GM12878 (cell line): ENCODE data around the gene STK16. TPM values are rescaled to one million over a fixed set of nuclear protein-coding genes. Genes with fewer than 3 reads are reported as not detected.

Experiments
- ELK1 ChIP-seq: IDR thresholded peaks from 2 replicates; pipeline ENCODE4 v1.6.1; 2012; ENCODE audit warnings: low read depth, low read length, improper control_type of control experiment
- ESRRA ChIP-seq: IDR thresholded peaks from 2 replicates; pipeline ENCODE4 v1.6.1; 2012; ENCODE audit warnings: mild to moderate bottlenecking, low read length, improper control_type of control experiment
- POLR2AphosphoS2 ChIP-seq: IDR thresholded peaks from 2 replicates; pipeline ENCODE4 v1.6.1; 2011; ENCODE audit warnings: low read depth, mild to moderate bottlenecking, low read length, improper control_type of control experiment, moderate library complexity
- RCOR1 ChIP-seq: conservative IDR thresholded peaks from 2 replicates; pipeline ENCODE4 v1.6.1; 2012; ENCODE audit warnings: low read depth, low read length, improper control_type of control experiment
- polyA plus RNA-seq, 11 experiments: library from polyadenylated mRNA; depleted of rRNA in 4 of 11; unstranded in 6 of 11; stranded (reverse) in 5 of 11; fragments of >200 nt; fragmentation: Nextera tagmentation in 4 of 11; fragmentation: Illumina TruSeq in 1 of 11; extraction: Ambion mirVana in 4 of 11; extraction: Trizol in 1 of 11; gene quantifications; 1 replicate in 1 of 11; 2 replicates in 10 of 11; pipeline versions ENCODE4 v1.2.1 to v1.2.3, GENCODE V29; 2011 to 2016; ENCODE audit warnings: inconsistent platforms in 2 of 11, missing spikeins in 2 of 11, low read depth in 1 of 11
- total RNA-seq, 4 experiments: library from RNA; depleted of rRNA in 3 of 4; stranded (reverse); fragments of >200 nt in 3 of 4; fragmentation: Illumina TruSeq in 1 of 4; extraction: Trizol in 1 of 4; gene quantifications; 2 replicates each; pipeline versions ENCODE4 v1.2.1 to v1.2.3, GENCODE V29; 2013 to 2021
- TF ChIP-seq, protein P1 (sequence below): fragments of 450-650 bp; IDR thresholded peaks from 2 replicates; pipeline ENCODE4 v1.6.1; 2017; ENCODE audit warnings: mild to moderate bottlenecking, moderate library complexity

STK16 gene
- total and polyA plus RNA-seq, 10 of the 15 experiments (the other 5 are each of a cell fraction or from before 2014, with no cell fraction given): 4.3 to 50.1 (median 17.9) TPM

GRCh38 chr2:219218732-219219701 lies 26.3 kb upstream of the STK16 start, which contains the start of gene ABCB6 (continued):
- no peak for TF ChIP-seq ELK1
- TF ChIP-seq RCOR1: no peak
- TF ChIP-seq, protein P1, sequence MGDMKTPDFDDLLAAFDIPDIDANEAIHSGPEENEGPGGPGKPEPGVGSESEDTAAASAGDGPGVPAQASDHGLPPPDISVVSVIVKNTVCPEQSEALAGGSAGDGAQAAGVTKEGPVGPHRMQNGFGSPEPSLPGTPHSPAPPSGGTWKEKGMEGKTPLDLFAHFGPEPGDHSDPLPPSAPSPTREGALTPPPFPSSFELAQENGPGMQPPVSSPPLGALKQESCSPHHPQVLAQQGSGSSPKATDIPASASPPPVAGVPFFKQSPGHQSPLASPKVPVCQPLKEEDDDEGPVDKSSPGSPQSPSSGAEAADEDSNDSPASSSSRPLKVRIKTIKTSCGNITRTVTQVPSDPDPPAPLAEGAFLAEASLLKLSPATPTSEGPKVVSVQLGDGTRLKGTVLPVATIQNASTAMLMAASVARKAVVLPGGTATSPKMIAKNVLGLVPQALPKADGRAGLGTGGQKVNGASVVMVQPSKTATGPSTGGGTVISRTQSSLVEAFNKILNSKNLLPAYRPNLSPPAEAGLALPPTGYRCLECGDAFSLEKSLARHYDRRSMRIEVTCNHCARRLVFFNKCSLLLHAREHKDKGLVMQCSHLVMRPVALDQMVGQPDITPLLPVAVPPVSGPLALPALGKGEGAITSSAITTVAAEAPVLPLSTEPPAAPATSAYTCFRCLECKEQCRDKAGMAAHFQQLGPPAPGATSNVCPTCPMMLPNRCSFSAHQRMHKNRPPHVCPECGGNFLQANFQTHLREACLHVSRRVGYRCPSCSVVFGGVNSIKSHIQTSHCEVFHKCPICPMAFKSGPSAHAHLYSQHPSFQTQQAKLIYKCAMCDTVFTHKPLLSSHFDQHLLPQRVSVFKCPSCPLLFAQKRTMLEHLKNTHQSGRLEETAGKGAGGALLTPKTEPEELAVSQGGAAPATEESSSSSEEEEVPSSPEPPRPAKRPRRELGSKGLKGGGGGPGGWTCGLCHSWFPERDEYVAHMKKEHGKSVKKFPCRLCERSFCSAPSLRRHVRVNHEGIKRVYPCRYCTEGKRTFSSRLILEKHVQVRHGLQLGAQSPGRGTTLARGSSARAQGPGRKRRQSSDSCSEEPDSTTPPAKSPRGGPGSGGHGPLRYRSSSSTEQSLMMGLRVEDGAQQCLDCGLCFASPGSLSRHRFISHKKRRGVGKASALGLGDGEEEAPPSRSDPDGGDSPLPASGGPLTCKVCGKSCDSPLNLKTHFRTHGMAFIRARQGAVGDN: peak; percentile 89
- peak; percentile 91 for TF ChIP-seq POLR2AphosphoS2
- TF ChIP-seq ESRRA: no peak
